Panc1 (cell line): ENCODE data around the gene RNF213. TPM values are rescaled to one million over a fixed set of nuclear protein-coding genes. Genes with fewer than 3 reads are reported as not detected.

Experiments used
- ATAC-seq: fragments of 200-7000 bp; cut with Tn5 transposase; 2 replicates; pipeline ENCODE4 v1.9.1; 2020; ENCODE audit warnings: mild to moderate bottlenecking, moderate library complexity
- BruUV-seq: library from RNA; stranded (reverse); fragments of 400-500 nt; replicated peaks from 2 replicates; lab custom pipeline; 2021; lab: Mats Ljungman, UMichigan
- CTCF ChIA-PET: fragments of 300-600 bp; sonication (Branson Sonifier 250); formaldehyde crosslinking; loops from one replicate; lab custom pipeline; 2022; ENCODE audit warnings: antibody characterized with exemption; lab: Charles Lee
- POLR2A ChIA-PET: fragments of 300-600 bp; sonication (Branson Sonifier 250); formaldehyde crosslinking; loops from one replicate; lab custom pipeline; 2022; ENCODE audit warnings: antibody characterized with exemption; lab: Charles Lee
- DNase-seq: peaks from one replicate; pipeline ENCODE4 v3.0.0-alpha.2; 2010; ENCODE audit warnings: low read depth, low spot score
- H3K27ac ChIP-seq: 2 replicates; pipeline ENCODE4 v1.5.1; 2011; ENCODE audit warnings: mild to moderate bottlenecking, low read length, inconsistent platforms
- H3K27me3 ChIP-seq: fragments of 200-500 bp; sonication (Bioruptor generic); 2 replicates; pipeline ENCODE4 v1.6.0; 2014; ENCODE audit warnings: low read length, inconsistent platforms; ENCODE audit not compliant: control insufficient read depth, insufficient read depth
- H3K36me3 ChIP-seq: fragments of 200-500 bp; sonication (Bioruptor generic); 2 replicates; pipeline ENCODE4 v1.5.1; 2014; ENCODE audit warnings: inconsistent platforms, mild to moderate bottlenecking, low read length, moderate library complexity; ENCODE audit not compliant: control insufficient read depth, insufficient read depth
- H3K4me1 ChIP-seq: 2 replicates; pipeline ENCODE4 v1.5.1; 2011; ENCODE audit warnings: inconsistent platforms, mild to moderate bottlenecking, low read length, moderate library complexity; ENCODE audit not compliant: control insufficient read depth, insufficient read depth
- H3K4me3 ChIP-seq, 2 experiments: 2 replicates each; pipeline ENCODE4 v1.5.1; 2011 to 2012; ENCODE audit warnings: low read depth in 2 of 2, low read length in 2 of 2, mild to moderate bottlenecking in 2 of 2, inconsistent platforms in 1 of 2, moderate library complexity in 1 of 2
- H3K9me3 ChIP-seq: fragments of 200-500 bp; sonication (Bioruptor generic); 2 replicates; pipeline ENCODE4 v1.5.1; 2014; ENCODE audit warnings: low read depth, mild to moderate bottlenecking, inconsistent platforms, low read length, moderate library complexity; ENCODE audit not compliant: control insufficient read depth, insufficient read depth
- POLR2AphosphoS5 ChIP-seq: IDR thresholded peaks from 2 replicates; pipeline ENCODE4 v1.6.1; 2012; ENCODE audit warnings: mild to moderate bottlenecking, low read depth, low read length, moderate library complexity
- SIN3A ChIP-seq: IDR thresholded peaks from 2 replicates; pipeline ENCODE4 v1.6.1; 2012; ENCODE audit warnings: low read depth, mild to moderate bottlenecking, low read length, moderate library complexity, borderline replicate concordance; ENCODE audit not compliant: insufficient read depth
- TCF7L2 ChIP-seq: IDR thresholded peaks from 2 replicates; pipeline ENCODE4 v1.6.1; 2011; ENCODE audit warnings: mild to moderate bottlenecking, low read depth, low read length, inconsistent platforms
- in situ Hi-C: cut with HindIII; loops from 2 replicates; pipeline ENCODE4 v1.10.0; 2016; ENCODE audit warnings: low sequenced_read_pairs, low pct_unique_long_range_greater_than_20kb
- intact Hi-C: fragments of 100-400 bp; cut with micrococcal nuclease; formaldehyde crosslinking; loops from one replicate; pipeline ENCODE4 v1.10.0; 2022; ENCODE audit not compliant: unreplicated experiment
- total RNA-seq: library from RNA; stranded (reverse); gene quantifications from one replicate; pipeline ENCODE4 v1.2.1, GENCODE V29; 2021; ENCODE audit not compliant: unreplicated experiment
- TF ChIP-seq, protein P1 (sequence below), 2 experiments: IDR thresholded peaks; 2 replicates each; pipeline ENCODE4 v1.6.1; 2011 to 2012; ENCODE audit warnings: low read depth in 2 of 2, control low read depth in 1 of 2, low read length in 1 of 2, mild to moderate bottlenecking in 1 of 2, moderate library complexity in 1 of 2; ENCODE audit not compliant: insufficient read depth in 1 of 2
- TF ChIP-seq, protein P2 (sequence below): fragments of 450-650 bp; IDR thresholded peaks from 2 replicates; pipeline ENCODE4 v1.5.1; 2017; ENCODE audit warnings: mild to moderate bottlenecking

RNF213 gene
- total RNA-seq, 1 experiment from 2014 or later: 230 TPM

DNA sequence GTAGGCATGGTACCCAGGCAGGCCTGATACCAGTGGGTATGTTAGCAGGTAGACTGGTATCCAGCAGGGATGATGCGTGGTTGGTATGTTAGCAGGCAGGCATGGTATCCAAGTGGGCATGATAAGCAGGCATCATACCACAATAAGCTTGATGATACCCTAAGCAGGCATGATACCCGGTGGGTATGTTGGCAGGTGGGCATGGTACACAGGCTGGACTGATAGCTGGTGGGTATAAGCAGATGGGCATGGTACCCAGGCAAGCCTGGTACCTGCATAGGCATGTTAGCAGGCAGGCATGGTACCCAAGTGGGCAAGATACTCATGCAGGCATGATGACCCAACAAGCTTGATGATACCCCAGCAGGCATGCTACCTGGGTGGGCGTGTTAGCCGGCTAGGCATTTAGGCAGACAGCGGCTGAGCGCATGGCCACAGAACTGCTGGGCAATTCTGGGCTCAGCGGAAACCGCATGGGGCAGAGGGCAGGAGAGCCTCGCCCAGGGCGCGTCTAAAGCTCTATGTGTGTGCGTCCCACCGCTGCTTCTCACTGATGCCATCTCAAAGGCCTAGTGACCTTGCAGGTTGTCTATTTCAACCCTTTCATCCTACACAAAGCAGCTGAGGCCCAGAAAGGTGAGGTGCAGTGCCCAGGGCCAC, 42.8 kb upstream of the RNF213 start:
- TF ChIP-seq SIN3A: no peak
- TF ChIP-seq POLR2AphosphoS5: no peak
- TF ChIP-seq, protein P1, sequence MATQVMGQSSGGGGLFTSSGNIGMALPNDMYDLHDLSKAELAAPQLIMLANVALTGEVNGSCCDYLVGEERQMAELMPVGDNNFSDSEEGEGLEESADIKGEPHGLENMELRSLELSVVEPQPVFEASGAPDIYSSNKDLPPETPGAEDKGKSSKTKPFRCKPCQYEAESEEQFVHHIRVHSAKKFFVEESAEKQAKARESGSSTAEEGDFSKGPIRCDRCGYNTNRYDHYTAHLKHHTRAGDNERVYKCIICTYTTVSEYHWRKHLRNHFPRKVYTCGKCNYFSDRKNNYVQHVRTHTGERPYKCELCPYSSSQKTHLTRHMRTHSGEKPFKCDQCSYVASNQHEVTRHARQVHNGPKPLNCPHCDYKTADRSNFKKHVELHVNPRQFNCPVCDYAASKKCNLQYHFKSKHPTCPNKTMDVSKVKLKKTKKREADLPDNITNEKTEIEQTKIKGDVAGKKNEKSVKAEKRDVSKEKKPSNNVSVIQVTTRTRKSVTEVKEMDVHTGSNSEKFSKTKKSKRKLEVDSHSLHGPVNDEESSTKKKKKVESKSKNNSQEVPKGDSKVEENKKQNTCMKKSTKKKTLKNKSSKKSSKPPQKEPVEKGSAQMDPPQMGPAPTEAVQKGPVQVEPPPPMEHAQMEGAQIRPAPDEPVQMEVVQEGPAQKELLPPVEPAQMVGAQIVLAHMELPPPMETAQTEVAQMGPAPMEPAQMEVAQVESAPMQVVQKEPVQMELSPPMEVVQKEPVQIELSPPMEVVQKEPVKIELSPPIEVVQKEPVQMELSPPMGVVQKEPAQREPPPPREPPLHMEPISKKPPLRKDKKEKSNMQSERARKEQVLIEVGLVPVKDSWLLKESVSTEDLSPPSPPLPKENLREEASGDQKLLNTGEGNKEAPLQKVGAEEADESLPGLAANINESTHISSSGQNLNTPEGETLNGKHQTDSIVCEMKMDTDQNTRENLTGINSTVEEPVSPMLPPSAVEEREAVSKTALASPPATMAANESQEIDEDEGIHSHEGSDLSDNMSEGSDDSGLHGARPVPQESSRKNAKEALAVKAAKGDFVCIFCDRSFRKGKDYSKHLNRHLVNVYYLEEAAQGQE (IDR thresholded peaks at IDR 0.05; ENCODE audit: insufficient read depth in 1 of 2, low read depth in 2 of 2, low read length in 1 of 2): no peak
- TF ChIP-seq, protein P2, sequence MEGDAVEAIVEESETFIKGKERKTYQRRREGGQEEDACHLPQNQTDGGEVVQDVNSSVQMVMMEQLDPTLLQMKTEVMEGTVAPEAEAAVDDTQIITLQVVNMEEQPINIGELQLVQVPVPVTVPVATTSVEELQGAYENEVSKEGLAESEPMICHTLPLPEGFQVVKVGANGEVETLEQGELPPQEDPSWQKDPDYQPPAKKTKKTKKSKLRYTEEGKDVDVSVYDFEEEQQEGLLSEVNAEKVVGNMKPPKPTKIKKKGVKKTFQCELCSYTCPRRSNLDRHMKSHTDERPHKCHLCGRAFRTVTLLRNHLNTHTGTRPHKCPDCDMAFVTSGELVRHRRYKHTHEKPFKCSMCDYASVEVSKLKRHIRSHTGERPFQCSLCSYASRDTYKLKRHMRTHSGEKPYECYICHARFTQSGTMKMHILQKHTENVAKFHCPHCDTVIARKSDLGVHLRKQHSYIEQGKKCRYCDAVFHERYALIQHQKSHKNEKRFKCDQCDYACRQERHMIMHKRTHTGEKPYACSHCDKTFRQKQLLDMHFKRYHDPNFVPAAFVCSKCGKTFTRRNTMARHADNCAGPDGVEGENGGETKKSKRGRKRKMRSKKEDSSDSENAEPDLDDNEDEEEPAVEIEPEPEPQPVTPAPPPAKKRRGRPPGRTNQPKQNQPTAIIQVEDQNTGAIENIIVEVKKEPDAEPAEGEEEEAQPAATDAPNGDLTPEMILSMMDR: no peak
- TF ChIP-seq TCF7L2: no peak
- no peak overlapping the region for H3K4me3 ChIP-seq
- POLR2A ChIA-PET: no interaction called here
- H3K27me3 ChIP-seq: no peaks in the 10 kb centered on the region
- ATAC-seq (no peak), DNase-seq (no peak)
- no peak overlapping the region for H3K27ac ChIP-seq
- CTCF ChIA-PET: interaction anchor here (0.6 kb wide), 1 partner anchor 70 kb away, joined by 6 read pairs; no protein-coding TSS in a partner anchor
- in situ Hi-C loops: no loop called here
- no peaks in the 10 kb centered on the region for H3K9me3 ChIP-seq
- H3K4me1 ChIP-seq: peaks cover 14% of the 10 kb centered on the region
- intact Hi-C loops: no loop called here
- BruUV-seq: no TSS peak
- H3K36me3 ChIP-seq: no peaks in the 10 kb centered on the region; the same call in 1 of the 2 replicates

DNA sequence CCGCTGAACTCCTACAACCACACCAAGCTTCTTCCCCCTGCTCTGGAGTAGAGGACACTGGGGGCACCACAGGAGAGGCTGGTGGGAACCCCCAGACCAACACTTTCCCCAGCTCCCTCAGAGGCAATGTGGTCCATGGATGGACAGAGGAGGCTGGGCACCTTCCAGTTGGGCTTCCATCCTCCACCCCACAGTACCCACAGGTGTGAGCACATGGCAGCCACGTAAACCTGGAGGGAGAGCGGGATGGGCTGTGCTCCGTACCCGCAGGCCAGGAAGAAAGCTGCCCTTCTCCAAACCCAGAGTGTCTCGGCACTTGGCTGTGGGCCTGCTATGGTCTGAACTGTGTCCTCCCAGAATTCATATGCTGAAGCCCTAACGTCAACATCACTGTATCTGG, 42.3 kb upstream of the RNF213 start:
- ChIA-PET CTCF (no interaction called here), POLR2A (no interaction called here)
- no peak overlapping the region for H3K4me3 ChIP-seq
- H3K36me3 ChIP-seq: no peaks in the 10 kb centered on the region; the same call in 1 of the 2 replicates
- no TSS peak for BruUV-seq
- H3K27me3 ChIP-seq: no peaks in the 10 kb centered on the region
- ATAC-seq (no peak), DNase-seq (no peak)
- in situ Hi-C loops (no loop called here), intact Hi-C loops (no loop called here)
- H3K4me1 ChIP-seq: peaks cover 14% of the 10 kb centered on the region
- no peaks in the 10 kb centered on the region for H3K9me3 ChIP-seq
- H3K27ac ChIP-seq: no peak overlapping the region
- TF ChIP-seq POLR2AphosphoS5: no peak
- TF ChIP-seq SIN3A: no peak
- no peak for TF ChIP-seq TCF7L2
- TF ChIP-seq, protein P2: no peak
- TF ChIP-seq, protein P1 (IDR thresholded peaks at IDR 0.05; ENCODE audit: insufficient read depth in 1 of 2, low read depth in 2 of 2, low read length in 1 of 2): no peak
